Fibroblast of the aortic adventitia (primary cell): ENCODE results near the gene FGF21. TPM values are rescaled to one million over a fixed set of nuclear protein-coding genes. Genes with fewer than 3 reads are reported as not detected.

Experiments
- DNase-seq: peaks from one replicate; pipeline ENCODE4 v3.0.0-alpha.2; 2010; ENCODE audit warnings: low read depth
- H3K4me3 ChIP-seq: 2 replicates; pipeline ENCODE4 v1.5.1; 2011; ENCODE audit warnings: low read depth, mild to moderate bottlenecking, control low read depth, low read length, moderate library complexity
- CTCF ChIP-seq: IDR thresholded peaks from 2 replicates; pipeline ENCODE4 v1.5.1; 2011; ENCODE audit warnings: mild to moderate bottlenecking, low read length, control low read depth, inconsistent platforms; ENCODE audit not compliant: insufficient read depth
- total RNA-seq: library from RNA; depleted of rRNA; stranded (reverse); fragments of >200 nt; gene quantifications from 2 replicates; pipeline ENCODE4 v1.2.3, GENCODE V29; 2012; ENCODE audit warnings: low replicate concordance

The FGF21 gene
- total RNA-seq, 1 donor: not detected

GRCh38 chr19:48799358-48800300 is 44.3 kb downstream of the FGF21 start:
- no peak for TF ChIP-seq CTCF
- no peak for DNase-seq

DNA sequence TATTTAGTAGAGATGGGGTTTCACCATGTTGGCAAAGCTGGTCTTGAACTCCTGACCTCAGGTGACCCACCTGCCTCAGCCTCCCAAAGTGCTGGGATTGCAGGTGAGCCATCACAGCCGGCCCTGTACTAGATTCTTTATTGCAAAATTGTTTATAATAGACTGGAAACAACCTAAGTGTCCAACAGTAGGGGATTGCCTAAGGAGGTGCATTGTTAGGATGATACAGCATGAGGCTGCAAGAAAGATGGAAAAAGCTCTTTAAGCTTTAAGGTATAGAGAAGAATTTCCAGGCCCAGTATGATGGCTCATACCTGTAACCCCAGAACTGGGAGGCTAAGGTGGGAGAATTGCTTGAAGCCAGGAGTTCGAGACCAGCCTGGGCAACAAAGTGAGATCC is 47.3 kb downstream of the FGF21 start:
- TF ChIP-seq CTCF: no peak
- no peak for DNase-seq
- no peak overlapping the region for H3K4me3 ChIP-seq

More at GRCh38 chr19:48799358-48800300, 44.3 kb downstream of the FGF21 start:
- no peak overlapping the region for H3K4me3 ChIP-seq

DNA sequence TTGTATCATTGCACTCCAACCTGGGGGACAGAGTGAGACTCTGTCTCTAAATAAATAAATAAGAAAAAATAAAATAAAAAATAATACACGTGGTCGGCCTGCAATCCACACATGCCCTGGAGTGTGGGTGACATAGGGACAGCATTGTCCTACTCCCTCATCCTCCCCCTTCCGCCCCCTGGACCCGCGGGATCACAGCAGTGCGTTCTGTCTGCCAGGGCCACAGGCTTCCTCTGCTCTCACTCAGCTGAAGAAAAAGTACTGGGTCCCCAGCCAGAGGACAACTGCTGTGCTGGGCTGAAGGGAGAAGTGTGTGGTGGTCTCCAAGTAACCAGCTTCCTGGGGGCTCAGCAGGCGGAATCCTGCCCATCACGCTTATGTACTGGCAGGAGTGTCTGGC is 49.2 kb downstream of the FGF21 start:
- DNase-seq: no peak
- no peak for TF ChIP-seq CTCF
- H3K4me3 ChIP-seq: no peak overlapping the region

DNA sequence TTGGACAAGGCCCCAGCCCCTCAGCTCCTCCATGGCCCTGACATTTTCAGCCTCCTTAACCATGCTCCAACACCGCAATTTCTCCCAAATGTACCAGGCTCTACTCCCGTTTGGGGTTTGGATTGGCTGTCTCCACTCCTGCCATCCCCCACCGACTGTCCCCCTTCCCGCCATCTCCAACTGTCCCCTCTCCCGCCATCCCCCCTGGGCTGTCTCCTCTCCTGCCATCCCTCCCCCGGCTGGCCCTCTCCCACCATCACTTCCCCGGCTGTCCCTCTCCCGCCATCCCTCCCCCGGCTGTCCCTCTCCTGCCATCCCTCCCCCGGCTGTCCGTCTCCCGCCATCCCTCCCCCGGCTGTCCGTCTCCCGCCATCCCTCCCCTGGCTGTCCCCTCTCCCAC is 50.1 kb downstream of the FGF21 start:
- TF ChIP-seq CTCF: no peak
- DNase-seq: no peak
- no peak overlapping the region for H3K4me3 ChIP-seq

DNA sequence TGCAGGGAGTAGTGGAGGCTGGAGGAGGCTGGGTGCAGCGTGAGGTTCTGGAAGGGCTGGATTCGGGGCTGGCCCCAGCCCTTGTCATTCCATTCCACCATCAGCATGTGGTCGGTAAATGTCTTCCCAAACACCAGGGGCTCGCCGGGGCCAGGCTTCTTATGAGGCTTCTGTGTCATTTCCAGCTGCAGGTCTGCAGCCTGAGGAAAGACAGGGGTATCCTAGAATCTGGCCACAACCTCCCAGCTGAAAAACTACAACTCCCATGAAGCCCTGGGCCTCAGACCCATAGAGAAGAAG is 51.1 kb downstream of the FGF21 start:
- no peak overlapping the region for H3K4me3 ChIP-seq
- DNase-seq: no peak
- TF ChIP-seq CTCF: no peak

DNA sequence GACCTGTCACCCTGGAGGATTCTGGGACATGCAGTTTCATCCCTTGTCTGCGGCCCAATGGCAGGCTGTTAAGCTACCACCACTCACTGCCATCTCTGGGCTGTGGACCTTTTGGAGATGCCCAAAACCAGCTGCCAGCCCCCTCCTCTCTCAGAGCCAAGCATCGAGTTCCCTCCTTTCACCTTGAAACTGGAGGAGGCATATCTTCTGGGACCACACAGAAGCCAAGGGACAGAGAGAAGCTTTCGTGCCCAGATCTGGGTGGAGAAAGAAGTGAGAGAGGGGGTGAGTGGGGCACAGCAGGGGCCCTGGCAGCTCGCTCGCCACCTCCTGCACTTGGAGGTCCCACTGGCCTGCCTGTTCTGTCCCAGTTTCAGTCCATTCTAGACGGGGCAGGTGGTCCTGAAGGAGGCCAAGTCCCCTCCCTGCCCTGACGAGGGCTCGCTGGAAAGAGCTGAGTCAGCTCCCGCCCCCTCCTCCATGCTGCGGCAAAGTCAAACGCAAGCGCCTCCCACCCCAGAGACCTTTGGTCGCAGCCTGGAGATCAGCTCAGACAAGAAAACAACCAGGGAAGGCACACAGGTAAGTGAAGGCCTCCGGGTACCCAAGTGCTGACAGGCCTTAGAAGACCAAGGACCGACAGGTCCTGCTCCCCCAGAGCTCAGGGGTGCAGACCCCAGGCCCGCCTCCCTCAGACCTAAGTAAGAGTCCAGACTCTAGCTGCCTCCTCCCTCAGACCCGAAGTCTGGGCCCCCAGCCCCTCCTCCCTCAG is 51.7 kb downstream of the FGF21 start:
- TF ChIP-seq CTCF: no peak
- no peak overlapping the region for H3K4me3 ChIP-seq
- peak; percentile 49 for DNase-seq
